Left ventricle myocardium inferior (tissue), 1 donor: ENCODE measurements around the gene ARHGEF12. TPM values are rescaled to one million over a fixed set of nuclear protein-coding genes. Genes with fewer than 3 reads are reported as not detected.

Experiments
- DNase-seq: peaks from one replicate; pipeline ENCODE4 v3.0.0-alpha.2; 2020
- H3K27ac ChIP-seq: fragments of 200-600 bp; replicated peaks from 2 replicates; pipeline ENCODE4 v1.8.0; 2021
- H3K27me3 ChIP-seq: fragments of 200-600 bp; 2 replicates; pipeline ENCODE4 v1.8.0; 2021; ENCODE audit warnings: low read depth
- H3K36me3 ChIP-seq: fragments of 200-600 bp; 2 replicates; pipeline ENCODE4 v1.8.0; 2021
- H3K4me1 ChIP-seq: fragments of 200-600 bp; 2 replicates; pipeline ENCODE4 v1.8.0; 2021
- H3K4me3 ChIP-seq: fragments of 200-600 bp; 2 replicates; pipeline ENCODE4 v1.8.0; 2021; ENCODE audit warnings: mild to moderate bottlenecking, moderate library complexity
- H3K9me3 ChIP-seq: fragments of 200-600 bp; replicated peaks from 2 replicates; pipeline ENCODE4 v1.8.0; 2021
- CTCF ChIP-seq: fragments of 200-600 bp; IDR thresholded peaks from 2 replicates; pipeline ENCODE4 v1.8.0; 2021; ENCODE audit warnings: antibody characterized with exemption, mild to moderate bottlenecking, borderline replicate concordance
- intact Hi-C: fragments of 100-400 bp; cut with micrococcal nuclease; formaldehyde crosslinking; loops from one replicate; pipeline ENCODE4 v1.11.0; 2022
- total RNA-seq: library from RNA; stranded (reverse); fragmentation: NEBNext Ultra II Directional; extraction: Animal tissue kit (Norgen Biotek cat#: 25700); gene quantifications from one replicate; pipeline ENCODE4 v1.2.1, GENCODE V29; 2021
- donor health status: DM: no; HTN: yes; CAD: no; lungs with severe emphysema.

Gene ARHGEF12
- total RNA-seq, 1 donor from 2014 or later, result 92.9 TPM

GRCh38 chr11:120354068-120354467, 17.9 kb downstream of the ARHGEF12 start:
- no peak overlapping the region for H3K4me3 ChIP-seq
- H3K27me3 ChIP-seq, result no peaks in the 10 kb centered on the region
- no peak for DNase-seq
- H3K4me1 ChIP-seq, result peaks cover 94% of the 10 kb centered on the region
- no peaks in the 10 kb centered on the region for H3K36me3 ChIP-seq
- no peak for TF ChIP-seq CTCF
- H3K27ac ChIP-seq, result peak overlapping the region; percentile 28
- no peaks in the 10 kb centered on the region for H3K9me3 ChIP-seq
- intact Hi-C loops, result no loop called here

- Histone ChIP-seq H3K4me3 (no peak overlapping the region), H3K9me3 (no peaks in the 10 kb centered on the region), H3K27ac (peak overlapping the region; percentile 28), H3K36me3 (no peaks in the 10 kb centered on the region), H3K4me1 (peaks cover 94% of the 10 kb centered on the region), H3K27me3 (no peaks in the 10 kb centered on the region)
- intact Hi-C loops, result no loop called here
- TF ChIP-seq CTCF, result no peak
- no peak for DNase-seq
Measured at GRCh38 chr11:120354779-120355178, 18.6 kb downstream of the ARHGEF12 start.

- no peak for TF ChIP-seq CTCF
- no peaks in the 10 kb centered on the region for H3K27me3 ChIP-seq
- DNase-seq, result no peak
- no peaks in the 10 kb centered on the region for H3K9me3 ChIP-seq
- intact Hi-C loops, result no loop called here
- no peak overlapping the region for H3K27ac ChIP-seq
- no peaks in the 10 kb centered on the region for H3K36me3 ChIP-seq
- H3K4me3 ChIP-seq, result no peak overlapping the region
- H3K4me1 ChIP-seq, result peaks cover 97% of the 10 kb centered on the region
Measured at GRCh38 chr11:120357620-120358019, 21.4 kb downstream of the ARHGEF12 start.

GRCh38 chr11:120358729-120359128, 22.5 kb downstream of the ARHGEF12 start:
- Histone ChIP-seq H3K4me3 (no peak overlapping the region), H3K36me3 (no peaks in the 10 kb centered on the region), H3K9me3 (no peaks in the 10 kb centered on the region), H3K27me3 (no peaks in the 10 kb centered on the region), H3K4me1 (peaks cover 97% of the 10 kb centered on the region), H3K27ac (no peak overlapping the region)
- no peak for DNase-seq
- intact Hi-C loops, result no loop called here
- TF ChIP-seq CTCF, result no peak

- no peaks in the 10 kb centered on the region for H3K27me3 ChIP-seq
- H3K36me3 ChIP-seq, result no peaks in the 10 kb centered on the region
- no peak for DNase-seq
- H3K27ac ChIP-seq, result peak overlapping the region; percentile 21
- no peak overlapping the region for H3K4me3 ChIP-seq
- no peaks in the 10 kb centered on the region for H3K9me3 ChIP-seq
- intact Hi-C loops, result no loop called here
- peaks cover 80% of the 10 kb centered on the region for H3K4me1 ChIP-seq
- TF ChIP-seq CTCF, result no peak
Measured at GRCh38 chr11:120363436-120363835, 27.2 kb downstream of the ARHGEF12 start.

GRCh38 chr11:120365512-120365911, 29.3 kb downstream of the ARHGEF12 start:
- no peaks in the 10 kb centered on the region for H3K9me3 ChIP-seq
- no peak overlapping the region for H3K4me3 ChIP-seq
- H3K27ac ChIP-seq, result no peak overlapping the region
- no peak for TF ChIP-seq CTCF
- intact Hi-C loops, result no loop called here
- no peak for DNase-seq
- no peaks in the 10 kb centered on the region for H3K36me3 ChIP-seq
- no peaks in the 10 kb centered on the region for H3K27me3 ChIP-seq
- peaks cover 82% of the 10 kb centered on the region for H3K4me1 ChIP-seq
